ENCODE data around the gene NAA40.

The NAA40 gene

DNA sequence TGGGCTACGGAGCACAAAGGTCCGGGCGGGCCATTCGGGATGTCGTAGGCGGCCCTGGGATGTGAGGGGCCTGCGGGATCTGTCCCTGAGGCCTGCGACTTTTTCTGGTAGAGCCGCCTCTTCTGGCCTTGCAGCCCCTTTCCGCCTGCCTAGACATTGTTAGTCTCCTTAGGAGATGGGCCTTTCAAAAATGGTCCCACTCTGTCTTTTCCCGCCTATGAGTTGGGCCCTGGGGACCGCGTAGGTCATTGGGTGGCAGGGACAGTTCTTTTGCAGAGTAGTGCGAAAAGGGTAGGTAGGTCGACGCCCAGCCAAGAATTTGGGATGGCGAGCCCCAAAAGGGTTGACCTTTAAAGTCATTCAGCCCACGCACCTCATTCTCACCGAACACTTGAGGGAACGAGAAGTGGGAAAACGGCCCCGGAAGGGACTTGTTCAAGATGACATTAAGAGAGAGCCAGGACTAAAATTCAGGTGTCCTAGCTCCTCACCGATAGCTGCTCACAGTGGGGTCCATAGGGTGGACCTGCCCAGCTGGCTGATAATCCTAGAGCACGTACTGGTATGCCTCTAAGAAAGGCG lies 48.2 kb downstream of the NAA40 start:
- no peak for DNase-seq (ENCODE audit: low spot score)

DNA sequence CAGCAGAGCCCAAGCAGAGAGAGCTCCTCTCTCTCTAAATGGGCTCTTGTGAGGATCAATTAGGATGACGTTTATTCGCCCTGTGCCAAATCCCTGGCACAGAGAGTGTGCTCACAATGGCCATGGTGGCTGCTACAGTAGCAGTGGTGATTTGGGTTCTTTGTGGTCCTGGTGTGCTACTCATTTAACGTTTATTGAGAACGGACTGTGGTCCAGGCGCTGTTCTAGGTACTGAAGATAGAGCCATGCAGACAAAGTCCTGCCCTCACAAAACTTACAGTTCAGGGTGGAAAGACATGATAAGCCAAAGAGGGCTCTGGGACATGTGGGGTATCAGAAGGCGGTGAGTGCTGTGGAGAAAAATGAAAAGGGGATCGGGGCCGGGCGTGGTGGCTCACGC lies 52.8 kb downstream of the NAA40 start:
- no peak for DNase-seq (ENCODE audit: low spot score)

GRCh38 chr11:63993100-63993499 lies 54.3 kb downstream of the NAA40 start:
- DNase-seq (ENCODE audit: low spot score) = no peak

DNA sequence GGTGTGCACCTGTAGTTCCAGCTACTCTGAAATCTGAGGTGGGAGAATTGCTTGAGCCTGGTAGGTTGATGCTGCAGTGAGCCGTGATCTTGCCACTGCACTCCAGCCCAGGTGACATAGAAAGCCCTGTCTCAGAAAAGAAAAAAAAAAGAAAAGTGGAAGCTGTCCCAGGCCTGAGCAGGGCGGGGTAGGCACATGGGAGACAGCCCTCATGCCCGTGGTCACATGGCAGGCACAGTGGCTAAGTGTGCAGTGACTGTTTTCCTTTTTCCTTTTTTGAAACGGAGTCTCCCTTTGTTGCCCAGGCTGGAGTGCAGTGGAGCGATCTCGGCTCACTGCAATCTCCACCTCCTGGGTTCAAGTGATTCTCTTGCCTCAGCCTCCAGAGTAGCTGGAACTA lies 55.2 kb downstream of the NAA40 start:
- DNase-seq (ENCODE audit: low spot score) = no peak

DNA sequence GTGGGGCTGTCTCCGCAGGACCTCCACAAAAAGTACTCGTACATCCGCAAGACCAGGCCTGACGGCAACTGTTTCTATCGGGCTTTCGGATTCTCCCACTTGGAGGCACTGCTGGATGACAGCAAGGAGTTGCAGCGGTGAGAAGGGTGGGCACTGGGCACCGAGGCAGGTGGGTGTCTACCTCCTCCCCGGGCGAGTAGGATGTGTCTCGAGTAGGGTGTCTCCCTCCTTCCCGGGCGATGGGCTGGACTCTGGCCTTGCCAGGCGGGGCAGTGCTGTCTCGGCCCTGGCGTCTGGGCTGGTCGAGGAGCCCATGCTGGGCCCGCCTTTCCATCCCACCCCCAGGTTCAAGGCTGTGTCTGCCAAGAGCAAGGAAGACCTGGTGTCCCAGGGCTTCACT lies 57.7 kb downstream of the NAA40 start:
- DNase-seq (ENCODE audit: low spot score) = no peak

DNA sequence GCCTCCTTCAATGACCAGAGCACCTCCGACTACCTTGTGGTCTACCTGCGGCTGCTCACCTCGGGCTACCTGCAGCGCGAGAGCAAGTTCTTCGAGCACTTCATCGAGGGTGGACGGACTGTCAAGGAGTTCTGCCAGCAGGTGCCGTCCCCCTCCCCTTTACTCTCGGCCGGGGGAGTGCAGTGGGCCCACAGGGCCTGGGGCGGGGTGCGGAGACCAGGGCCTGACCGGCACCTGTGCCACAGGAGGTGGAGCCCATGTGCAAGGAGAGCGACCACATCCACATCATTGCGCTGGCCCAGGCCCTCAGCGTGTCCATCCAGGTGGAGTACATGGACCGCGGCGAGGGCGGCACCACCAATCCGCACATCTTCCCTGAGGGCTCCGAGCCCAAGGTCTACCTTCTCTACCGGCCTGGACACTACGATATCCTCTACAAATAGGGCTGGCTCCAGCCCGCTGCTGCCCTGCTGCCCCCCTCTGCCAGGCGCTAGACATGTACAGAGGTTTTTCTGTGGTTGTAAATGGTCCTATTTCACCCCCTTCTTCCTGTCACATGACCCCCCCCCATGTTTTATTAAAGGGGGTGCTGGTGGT lies 58.4 kb downstream of the NAA40 start:
- no peak for DNase-seq (ENCODE audit: low spot score)

DNA sequence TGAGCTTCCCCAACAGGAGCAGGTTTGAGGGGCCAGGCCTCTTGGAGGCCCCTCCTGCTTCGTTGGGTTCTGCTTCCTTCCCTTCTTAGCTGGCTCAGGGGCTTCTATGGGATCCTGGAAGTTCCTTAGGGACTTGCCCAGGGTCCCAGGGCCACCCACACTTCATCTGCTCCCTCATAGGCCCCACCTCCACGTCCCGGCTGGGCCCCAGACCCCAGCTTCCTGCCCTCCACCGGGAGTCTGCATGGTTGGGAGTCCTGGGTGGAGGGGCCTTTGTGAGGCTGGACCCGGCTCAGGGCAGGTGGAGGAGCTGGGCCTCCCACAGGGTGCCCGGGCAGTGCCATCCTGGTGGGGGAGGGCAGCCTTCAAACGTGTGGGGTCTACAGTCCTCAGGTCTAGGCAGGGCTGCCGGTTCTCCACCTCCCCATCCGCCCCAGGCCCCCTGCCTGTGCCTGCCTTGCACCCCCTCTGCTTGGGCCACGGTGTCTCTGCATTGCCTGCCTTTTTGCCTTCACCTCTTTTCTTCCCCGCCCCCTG lies 59.1 kb downstream of the NAA40 start:
- DNase-seq (ENCODE audit: low spot score) = no peak

DNA sequence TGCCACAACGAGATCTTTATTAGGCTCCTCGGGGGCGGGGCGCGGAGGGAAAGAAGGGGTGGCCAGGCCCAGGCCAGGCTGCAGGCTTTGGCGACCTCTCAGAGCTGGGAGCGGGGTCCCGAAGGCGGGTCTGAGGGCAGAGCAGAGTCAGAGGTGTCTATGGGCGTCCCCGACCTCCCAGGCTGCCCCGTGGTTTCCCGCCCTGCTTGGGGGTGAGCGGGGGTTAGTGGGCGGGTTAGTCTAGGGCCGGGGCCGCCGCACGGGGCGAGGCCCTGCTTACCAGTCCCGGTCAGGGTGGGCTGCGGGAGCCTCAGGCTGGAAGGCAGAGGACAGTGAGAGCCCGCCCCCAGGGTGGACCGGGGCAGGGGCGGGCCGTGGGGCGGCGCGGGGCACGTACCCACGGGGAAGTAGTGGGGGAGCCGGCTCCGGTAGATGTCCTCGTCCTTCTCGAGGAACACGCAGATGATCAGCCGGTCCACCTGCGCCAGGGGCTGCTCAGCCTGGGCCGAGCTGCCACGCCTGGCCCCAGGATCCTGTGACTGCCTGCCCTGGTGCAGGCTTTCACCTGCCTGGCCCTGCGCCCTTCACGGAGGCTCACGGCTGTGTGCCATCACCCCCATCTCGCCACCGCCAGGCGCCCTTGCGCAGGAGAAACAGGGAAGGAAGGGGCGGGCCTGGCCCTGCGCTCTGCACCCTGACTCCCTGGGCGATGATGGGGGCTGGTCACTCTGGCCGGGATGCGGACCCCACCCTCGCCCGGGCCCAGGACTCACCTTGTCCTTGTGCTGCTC lies 60.0 kb downstream of the NAA40 start:
- no peak for DNase-seq (ENCODE audit: low spot score)

DNA sequence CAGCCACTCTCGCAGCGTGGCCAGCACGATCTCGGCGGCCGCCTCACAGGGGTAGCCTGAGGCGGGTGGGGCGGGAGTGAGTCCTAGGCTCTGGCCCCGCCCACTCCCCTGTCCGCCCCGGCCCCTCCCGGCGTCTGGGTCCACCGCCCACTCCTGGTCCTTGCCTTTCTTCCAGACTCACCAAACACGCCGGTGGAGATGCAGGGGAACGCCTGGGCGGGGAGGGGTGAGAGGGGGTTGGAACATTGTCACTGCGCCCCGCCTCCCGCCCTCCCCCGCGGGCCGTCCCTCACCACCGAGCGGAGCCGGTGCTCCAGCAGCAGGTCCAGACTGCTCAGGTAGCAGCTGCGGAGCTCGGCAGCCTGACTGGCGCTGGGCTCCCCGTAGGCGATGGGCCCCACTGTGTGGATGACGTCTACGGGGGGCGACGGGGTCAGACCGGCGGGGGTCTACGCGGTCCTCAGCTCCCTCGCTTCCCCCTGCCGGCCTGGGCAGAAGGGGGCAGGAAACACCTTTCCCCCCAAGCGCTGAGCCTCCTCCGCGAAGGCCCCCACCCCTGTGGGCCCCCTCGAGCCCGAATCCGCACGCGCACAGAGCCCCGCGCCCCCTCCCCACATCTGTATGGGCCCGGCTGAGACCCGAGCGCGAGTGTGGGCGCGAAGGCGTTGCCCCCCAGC lies 60.7 kb downstream of the NAA40 start:
- DNase-seq (ENCODE audit: low spot score) = peak; percentile 46

- peak; percentile 91 for DNase-seq (ENCODE audit: low spot score)
Measured at GRCh38 chr11:64000026-64000739, 61.4 kb downstream of the NAA40 start.

- DNase-seq (ENCODE audit: low spot score) = no peak
Measured at GRCh38 chr11:64000740-64001483, 62.1 kb downstream of the NAA40 start.

DNA sequence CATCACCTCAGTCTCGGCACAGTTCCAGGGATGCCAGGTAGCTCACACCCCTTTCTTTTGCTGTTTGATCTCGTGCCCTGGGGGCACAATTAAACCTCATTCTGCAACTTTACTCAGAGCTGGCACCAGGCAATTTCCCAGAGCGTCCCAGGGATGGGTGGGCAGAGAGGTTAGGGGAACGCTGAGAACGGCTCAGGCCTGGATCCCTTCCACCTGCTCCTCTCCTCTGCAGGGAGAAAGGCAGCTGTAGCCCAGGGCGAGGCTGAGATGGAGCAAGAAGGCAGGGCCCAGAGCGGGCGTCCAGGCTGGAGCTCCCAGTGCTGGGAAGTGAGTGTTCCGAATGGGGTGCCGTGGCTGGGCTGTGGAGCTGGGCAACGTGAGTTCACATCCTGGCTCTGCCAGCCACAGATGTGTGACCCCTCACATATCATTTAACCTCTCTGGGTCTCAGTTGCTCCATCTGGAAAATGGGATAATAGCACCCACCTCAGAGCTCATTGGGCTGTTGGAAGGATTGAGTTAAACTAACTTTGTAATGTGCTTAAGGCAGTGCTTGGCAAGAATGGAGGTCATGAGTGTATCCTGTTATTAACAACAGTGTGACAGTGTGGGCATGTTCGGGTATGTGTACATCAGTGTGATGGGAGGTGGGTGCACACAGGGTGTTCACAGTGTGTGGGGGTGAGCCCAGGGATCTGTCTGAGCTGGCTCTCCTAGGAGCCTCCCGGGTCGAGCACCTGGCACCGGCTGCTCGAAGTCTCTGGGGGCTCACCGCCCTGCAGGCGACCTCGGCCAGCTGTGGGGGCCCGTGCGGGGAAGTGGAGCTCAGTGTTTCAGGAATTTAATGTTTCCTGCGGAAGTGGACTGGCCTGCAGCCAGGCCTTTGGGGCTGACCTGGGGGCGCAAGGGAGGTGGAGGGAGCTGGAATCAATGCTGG lies 63.0 kb downstream of the NAA40 start:
- no peak for DNase-seq (ENCODE audit: low spot score)

DNA sequence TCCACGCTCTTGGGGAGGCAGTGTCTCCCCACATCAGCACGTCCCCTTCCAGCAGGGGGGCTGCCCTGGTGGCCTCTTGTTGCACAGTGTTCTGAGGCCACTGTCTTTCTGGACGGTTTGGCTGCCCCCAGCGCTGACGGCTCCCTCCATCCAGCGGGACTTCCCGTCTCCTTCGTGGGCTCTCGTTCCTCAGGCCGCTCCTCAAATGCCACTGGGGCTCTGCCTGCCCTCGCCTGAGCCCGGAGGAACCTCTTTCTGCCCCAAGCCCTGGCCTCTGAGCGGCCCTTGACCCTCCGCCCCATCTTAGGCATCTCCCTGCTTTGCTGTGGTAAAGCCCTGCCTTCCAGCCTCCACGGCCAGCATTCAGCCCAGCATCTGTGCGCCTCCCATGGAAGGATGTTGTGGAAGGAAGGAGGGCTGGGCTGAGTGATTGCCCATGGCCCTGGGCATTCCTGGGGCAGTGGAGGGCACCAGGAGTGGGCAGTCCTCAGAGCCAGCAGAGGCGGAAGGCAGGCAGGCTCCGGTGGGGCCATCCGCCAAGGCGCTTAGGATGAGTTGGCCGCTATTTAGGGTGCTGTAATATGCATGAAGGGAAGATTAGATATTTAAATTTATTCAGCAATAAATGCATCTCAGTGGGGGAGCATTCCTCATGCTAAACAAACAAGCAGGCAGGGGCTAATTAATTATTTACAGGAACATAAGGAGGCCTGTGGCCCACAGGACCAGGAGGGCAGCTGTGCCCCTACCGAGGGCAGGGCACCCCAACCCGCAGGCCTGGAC lies 65.2 kb downstream of the NAA40 start:
- no peak for DNase-seq (ENCODE audit: low spot score)

DNA sequence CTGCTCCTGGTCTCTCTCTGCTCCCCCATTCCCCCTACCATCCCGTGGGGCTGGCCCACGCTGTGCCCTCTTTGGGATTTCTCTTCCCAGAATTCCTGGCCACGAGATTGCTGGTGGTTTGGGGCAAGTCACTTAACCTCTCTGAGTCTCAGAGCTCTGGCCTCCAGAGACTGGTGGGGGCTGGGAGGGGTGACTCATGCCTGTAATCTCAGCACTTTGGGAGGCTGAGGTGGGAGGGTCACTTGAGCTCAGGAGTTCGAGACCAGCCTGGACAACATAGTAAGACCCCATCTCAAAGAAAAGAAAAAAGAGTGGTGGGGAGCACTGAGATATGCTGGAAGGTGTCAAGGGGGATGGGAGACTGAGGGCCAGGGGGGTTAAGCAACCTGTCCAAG lies 65.8 kb downstream of the NAA40 start:
- no peak for DNase-seq (ENCODE audit: low spot score)

- DNase-seq (ENCODE audit: low spot score) = no peak
Measured at GRCh38 chr11:64005691-64006090, 66.9 kb downstream of the NAA40 start.

GRCh38 chr11:64006398-64006797 lies 67.6 kb downstream of the NAA40 start:
- no peak for DNase-seq (ENCODE audit: low spot score)

All from AG08395 (cell line).